Measurements from ENCODE around the gene FBXO47.

FBXO47 gene

DNA sequence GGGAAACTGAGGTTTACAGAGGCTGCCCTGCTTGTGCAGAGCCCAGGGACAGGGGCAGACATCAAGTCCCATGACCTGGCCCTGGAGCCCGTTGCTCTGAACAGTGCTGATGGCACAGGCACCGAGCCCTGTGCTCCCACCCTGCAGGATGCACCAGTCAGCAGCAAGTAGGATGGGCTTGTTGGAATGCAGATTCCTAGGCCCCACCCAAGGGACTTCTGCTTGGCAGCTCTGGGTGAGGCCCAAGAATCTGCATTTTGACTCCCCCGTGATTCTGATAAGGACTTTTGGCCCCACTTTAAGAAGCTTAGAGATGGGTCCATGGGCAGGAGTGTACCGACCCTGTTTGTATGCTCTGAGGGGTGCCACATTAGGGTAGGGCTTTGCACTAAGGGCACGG is 74.1 kb downstream of the FBXO47 start:
- H3K4me3 ChIP-seq (ENCODE audit: low read depth, low read length) = no peak overlapping the region
- TF ChIP-seq, protein P1, sequence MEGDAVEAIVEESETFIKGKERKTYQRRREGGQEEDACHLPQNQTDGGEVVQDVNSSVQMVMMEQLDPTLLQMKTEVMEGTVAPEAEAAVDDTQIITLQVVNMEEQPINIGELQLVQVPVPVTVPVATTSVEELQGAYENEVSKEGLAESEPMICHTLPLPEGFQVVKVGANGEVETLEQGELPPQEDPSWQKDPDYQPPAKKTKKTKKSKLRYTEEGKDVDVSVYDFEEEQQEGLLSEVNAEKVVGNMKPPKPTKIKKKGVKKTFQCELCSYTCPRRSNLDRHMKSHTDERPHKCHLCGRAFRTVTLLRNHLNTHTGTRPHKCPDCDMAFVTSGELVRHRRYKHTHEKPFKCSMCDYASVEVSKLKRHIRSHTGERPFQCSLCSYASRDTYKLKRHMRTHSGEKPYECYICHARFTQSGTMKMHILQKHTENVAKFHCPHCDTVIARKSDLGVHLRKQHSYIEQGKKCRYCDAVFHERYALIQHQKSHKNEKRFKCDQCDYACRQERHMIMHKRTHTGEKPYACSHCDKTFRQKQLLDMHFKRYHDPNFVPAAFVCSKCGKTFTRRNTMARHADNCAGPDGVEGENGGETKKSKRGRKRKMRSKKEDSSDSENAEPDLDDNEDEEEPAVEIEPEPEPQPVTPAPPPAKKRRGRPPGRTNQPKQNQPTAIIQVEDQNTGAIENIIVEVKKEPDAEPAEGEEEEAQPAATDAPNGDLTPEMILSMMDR (IDR thresholded peaks at IDR 0.05; ENCODE audit: borderline replicate concordance, insufficient read depth, low read depth, low read length) = no peak

DNA sequence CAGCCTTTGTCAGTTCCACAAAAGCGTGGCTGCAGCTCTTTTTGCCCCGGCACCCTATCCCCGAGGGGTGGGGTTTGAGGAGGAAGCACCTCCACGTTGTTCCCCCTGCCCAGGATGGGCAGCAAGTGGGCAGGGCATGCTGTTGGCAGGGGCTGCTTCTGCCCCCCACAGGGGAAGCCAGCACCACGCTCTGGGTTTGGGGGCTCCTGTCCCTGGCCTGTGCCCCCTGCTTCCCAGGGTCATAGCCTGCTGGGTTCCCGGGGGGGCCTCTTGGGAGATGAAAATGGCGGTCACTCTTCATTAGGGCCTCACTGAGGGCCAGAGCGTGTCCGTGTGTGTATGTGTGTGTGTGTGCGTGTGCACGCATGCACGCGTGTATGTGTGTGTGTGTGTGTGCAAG is 74.6 kb downstream of the FBXO47 start:
- H3K4me3 ChIP-seq (ENCODE audit: low read depth, low read length) = no peak overlapping the region
- TF ChIP-seq, protein P1 (IDR thresholded peaks at IDR 0.05; ENCODE audit: borderline replicate concordance, insufficient read depth, low read depth, low read length) = no peak

DNA sequence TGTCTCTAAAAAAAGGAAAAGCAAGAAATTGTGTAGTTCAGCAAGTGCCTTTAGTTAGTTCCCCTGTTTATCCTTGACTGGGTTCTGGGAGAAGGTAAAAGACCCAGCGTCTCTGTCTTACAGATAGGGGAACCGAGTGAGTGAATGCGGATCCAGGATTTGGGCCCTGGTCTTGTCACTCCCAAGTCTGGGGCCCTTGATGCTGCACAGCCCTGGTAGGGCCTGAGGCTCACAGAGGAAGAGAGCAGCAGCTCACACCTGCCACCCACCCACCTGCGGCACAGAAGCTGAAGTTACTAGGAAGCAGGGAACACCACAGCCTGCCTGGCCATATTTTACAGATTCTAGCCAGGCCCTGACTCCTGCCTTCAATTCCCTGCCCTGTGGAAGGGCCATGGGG is 75.1 kb downstream of the FBXO47 start:
- TF ChIP-seq, protein P1 (IDR thresholded peaks at IDR 0.05; ENCODE audit: borderline replicate concordance, insufficient read depth, low read depth, low read length) = no peak
- H3K4me3 ChIP-seq (ENCODE audit: low read depth, low read length) = no peak overlapping the region

DNA sequence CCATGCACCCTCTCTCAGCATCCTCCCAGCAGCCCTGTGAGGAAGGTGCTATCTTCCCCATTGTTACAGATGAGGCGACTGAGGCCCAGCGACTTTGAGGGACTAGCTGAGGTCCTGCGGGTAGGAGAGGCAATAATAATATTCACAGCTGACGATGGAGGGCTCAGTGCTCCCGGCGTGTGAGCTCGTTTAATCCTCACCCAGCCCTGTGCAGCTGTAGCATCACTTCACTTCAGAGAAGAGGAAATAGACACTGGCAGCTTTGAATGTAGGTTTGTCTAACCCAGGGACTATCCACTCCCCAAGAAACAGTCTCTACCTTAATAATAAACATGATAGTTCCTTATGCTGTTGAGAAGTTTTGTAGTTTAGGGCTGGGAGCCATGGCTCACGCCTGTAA is 75.8 kb downstream of the FBXO47 start:
- H3K4me3 ChIP-seq (ENCODE audit: low read depth, low read length) = no peak overlapping the region
- TF ChIP-seq, protein P1 (IDR thresholded peaks at IDR 0.05; ENCODE audit: borderline replicate concordance, insufficient read depth, low read depth, low read length) = no peak

DNA sequence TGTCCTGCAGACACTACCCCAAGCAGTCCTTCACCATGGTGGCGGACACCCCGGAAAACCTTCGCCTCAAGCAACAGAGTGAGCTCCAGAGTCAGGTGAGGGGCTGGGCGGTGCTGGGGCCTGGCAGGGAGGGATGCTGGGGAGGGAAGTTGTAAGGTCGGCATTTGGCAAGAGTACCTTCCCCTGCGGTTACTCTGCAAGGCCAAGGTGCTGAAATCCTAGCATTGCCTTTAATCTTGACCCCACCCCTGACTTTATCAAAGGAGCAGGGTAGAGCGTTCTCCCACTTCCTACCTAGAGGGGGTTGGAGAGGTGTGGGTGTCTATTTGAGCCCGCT is 76.8 kb downstream of the FBXO47 start:
- no peak overlapping the region for H3K4me3 ChIP-seq (ENCODE audit: low read depth, low read length)
- TF ChIP-seq, protein P1 (IDR thresholded peaks at IDR 0.05; ENCODE audit: borderline replicate concordance, insufficient read depth, low read depth, low read length) = no peak

DNA sequence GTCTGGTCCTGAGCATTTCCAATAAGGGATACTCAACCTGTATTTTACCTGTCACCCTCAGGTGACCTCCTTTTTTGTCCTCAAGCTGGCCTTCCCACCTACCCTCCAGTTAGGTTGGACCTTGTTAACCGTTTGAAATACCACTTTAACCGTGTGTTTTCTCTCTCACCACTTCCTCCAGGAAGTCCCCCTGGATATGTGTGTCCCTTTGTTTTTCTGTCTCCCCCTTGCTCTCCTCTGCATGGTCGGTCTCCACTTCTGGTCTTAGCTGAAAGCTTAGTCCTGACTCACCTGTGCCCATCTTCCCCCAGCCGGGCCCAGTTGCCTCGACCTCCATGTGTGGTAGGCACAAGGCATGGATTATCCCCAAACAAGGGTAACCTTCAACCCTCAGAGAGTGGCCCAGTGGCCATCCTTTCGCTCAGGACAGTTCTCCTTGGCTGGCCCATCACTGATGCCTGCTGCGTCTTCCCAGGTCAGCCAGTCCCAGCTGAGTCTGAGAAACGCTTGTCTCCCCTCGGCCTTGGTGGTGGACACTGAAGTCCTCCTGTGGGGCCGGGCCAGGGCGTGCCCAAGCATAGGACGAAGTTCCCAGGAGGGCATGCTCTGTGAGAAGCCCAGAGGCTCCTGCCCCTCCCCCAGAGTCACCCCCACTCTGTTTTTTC is 77.3 kb downstream of the FBXO47 start:
- TF ChIP-seq, protein P1 (IDR thresholded peaks at IDR 0.05; ENCODE audit: borderline replicate concordance, insufficient read depth, low read depth, low read length) = no peak
- no peak overlapping the region for H3K4me3 ChIP-seq (ENCODE audit: low read depth, low read length)

DNA sequence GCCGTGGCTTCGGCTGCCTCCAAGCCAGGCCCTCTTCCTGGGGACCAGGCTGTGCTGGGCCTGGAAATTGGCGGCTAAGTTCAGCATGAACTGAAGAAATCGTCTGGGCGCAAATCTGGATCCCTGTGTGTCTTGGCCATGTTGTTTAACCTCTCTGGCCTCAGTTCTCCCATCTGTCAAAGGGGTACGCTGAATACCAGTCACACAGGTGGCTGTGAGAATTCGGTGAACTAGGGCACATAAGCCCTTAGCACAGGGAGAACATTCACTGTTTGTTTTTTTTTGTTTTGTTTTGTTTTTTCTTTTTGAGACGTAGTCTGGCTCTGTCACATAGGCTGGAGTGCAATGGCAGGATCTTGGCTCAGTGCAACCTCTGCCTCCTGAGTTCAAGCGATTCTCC is 78.4 kb downstream of the FBXO47 start:
- TF ChIP-seq, protein P1 (IDR thresholded peaks at IDR 0.05; ENCODE audit: borderline replicate concordance, insufficient read depth, low read depth, low read length) = no peak
- no peak overlapping the region for H3K4me3 ChIP-seq (ENCODE audit: low read depth, low read length)
